ENCODE measurements around the gene OR5K2.

The OR5K2 gene

GRCh38 chr3:98497381-98497780 lies at the start of gene OR5K2:
Gene OR5K2, plus strand, starts transcription at chr3:98497681. Its CDS starts 0 bp downstream, at chr3:98497681.
- DNase-seq: no peak

GRCh38 chr3:98449606-98450193 lies 47.8 kb upstream of the OR5K2 start:
- DNase-seq: no peak

- DNase-seq: no peak
Measured at GRCh38 chr3:98450372-98450771, 47.1 kb upstream of the OR5K2 start.

GRCh38 chr3:98453827-98454226 lies 43.7 kb upstream of the OR5K2 start:
- DNase-seq: no peak

GRCh38 chr3:98454929-98455328 lies 42.6 kb upstream of the OR5K2 start:
- no peak for DNase-seq

- DNase-seq: no peak
Measured at GRCh38 chr3:98457543-98457942, 39.9 kb upstream of the OR5K2 start.

- no peak for DNase-seq
Measured at GRCh38 chr3:98460220-98460619, 37.3 kb upstream of the OR5K2 start.

GRCh38 chr3:98462901-98463300 lies 34.6 kb upstream of the OR5K2 start, which contains the start of gene OR5K1:
Gene OR5K1, plus strand, starts transcription at chr3:98463201. Its CDS starts 6,376 bp downstream, at chr3:98469577.
- no peak for DNase-seq

- DNase-seq: no peak
Measured at GRCh38 chr3:98482717-98483482, 14.6 kb upstream of the OR5K2 start.

GRCh38 chr3:98483626-98484025 lies 13.9 kb upstream of the OR5K2 start:
- DNase-seq: no peak

- DNase-seq: no peak
Measured at GRCh38 chr3:98500019-98500418, 2.5 kb downstream of the OR5K2 start.

GRCh38 chr3:98501270-98501669 lies 3.8 kb downstream of the OR5K2 start:
- no peak for DNase-seq

- DNase-seq: no peak
Measured at GRCh38 chr3:98501863-98502576, 4.5 kb downstream of the OR5K2 start.

GRCh38 chr3:98504539-98504938 lies 7.1 kb downstream of the OR5K2 start:
- DNase-seq: no peak

- DNase-seq: no peak
Measured at GRCh38 chr3:98508582-98508981, 11.1 kb downstream of the OR5K2 start.

GRCh38 chr3:98512576-98512975 lies 15.1 kb downstream of the OR5K2 start:
- DNase-seq: no peak

- peak in 1 of 3 donors; percentile 18 for DNase-seq
Measured at GRCh38 chr3:98513091-98513511, 15.6 kb downstream of the OR5K2 start.

GRCh38 chr3:98513736-98514135 lies 16.3 kb downstream of the OR5K2 start:
- DNase-seq: no peak

- no peak for DNase-seq
Measured at GRCh38 chr3:98514948-98515347, 17.5 kb downstream of the OR5K2 start.

- no peak for DNase-seq
Measured at GRCh38 chr3:98518816-98519215, 21.3 kb downstream of the OR5K2 start.

- no peak for DNase-seq
Measured at GRCh38 chr3:98519351-98519750, 21.9 kb downstream of the OR5K2 start.

- DNase-seq: peak; percentile 48 to 57 (median 55)
Measured at GRCh38 chr3:98521897-98522543, 24.5 kb downstream of the OR5K2 start.
